Ovary (tissue), 3 donors: ENCODE results near the gene LIPT2.

Experiments used
- CTCF ChIP-seq, 3 donors: fragments of 450-650 bp in 2 of 3; fragments of 200-600 bp in 1 of 3; IDR thresholded peaks; one replicate each; pipeline versions ENCODE4 v1.5.1 to v1.8.0; 2016 to 2022; ENCODE audit warnings: antibody characterized with exemption in 3 of 3, mild to moderate bottlenecking in 1 of 3
- EP300 ChIP-seq: sonication (generic); formaldehyde crosslinking; IDR thresholded peaks from one replicate; pipeline ENCODE4 v1.6.1; 2017; ENCODE audit warnings: antibody characterized with exemption
- donor health status: DM: no; HTN: no; CAD: no.

GRCh38 chr11:74520927-74521665 lies 27.6 kb upstream of the LIPT2 start:
- no peak for TF ChIP-seq CTCF (IDR thresholded peaks at IDR 0.05)
- TF ChIP-seq EP300: no peak
